LNCaP clone FGC (cell line): ENCODE measurements around the gene MIGA2.
"Not testable (repeated sequence)": the region's sequence is repeated elsewhere in the genome, so short reads cannot be mapped to it uniquely, and the experiment has no call there.

Experiments used
- DNase-seq: peaks from one replicate; pipeline ENCODE4 v3.0.0-alpha.2; 2011; ENCODE audit warnings: low read depth
- H3K4me3 ChIP-seq: 2 replicates; pipeline ENCODE4 v1.5.1; 2011; ENCODE audit warnings: mild to moderate bottlenecking, low read depth, low read length, control low read depth
- CTCF ChIP-seq: IDR thresholded peaks from 2 replicates; pipeline ENCODE4 v1.5.1; 2012; ENCODE audit warnings: mild to moderate bottlenecking; ENCODE audit not compliant: control insufficient read depth, insufficient read depth; ENCODE audit errors: extremely low read depth

The MIGA2 gene

GRCh38 chr9:129110740-129111527 lies 74.5 kb downstream of the MIGA2 start, which contains the start of the genes CRAT and PTPA:
TSS of gene CRAT (minus strand) at chr9:129110793. CDS start at chr9:129110509, 284 bp downstream.
TSS of gene PTPA (plus strand) at chr9:129111415. CDS start at chr9:129111601, 186 bp downstream.
- no peak for TF ChIP-seq CTCF
- peak within 1 kb of the TSS; percentile 94 for H3K4me3 ChIP-seq
- peak; percentile 72 for DNase-seq

GRCh38 chr9:129111528-129112151 lies 75.2 kb downstream of the MIGA2 start:
- H3K4me3 ChIP-seq, result peak overlapping the region; percentile 94
- no peak for TF ChIP-seq CTCF
- no peak for DNase-seq

- peak overlapping the region; percentile 94 for H3K4me3 ChIP-seq
- DNase-seq, result not testable (repeated sequence)
These were observed 76.1 kb downstream of the MIGA2 start for GRCh38 chr9:129112526-129112925.

GRCh38 chr9:129113645-129114304 lies 77.3 kb downstream of the MIGA2 start:
- no peak overlapping the region for H3K4me3 ChIP-seq
- DNase-seq, result no peak
- no peak for TF ChIP-seq CTCF

GRCh38 chr9:129118799-129119198 lies 82.4 kb downstream of the MIGA2 start:
- no peak for TF ChIP-seq CTCF
- DNase-seq, result no peak
- H3K4me3 ChIP-seq, result no peak overlapping the region

- H3K4me3 ChIP-seq, result no peak overlapping the region
- DNase-seq, result no peak
- TF ChIP-seq CTCF, result no peak
These were observed 85.1 kb downstream of the MIGA2 start for GRCh38 chr9:129121483-129121882.
